ENCODE measurements around the gene HS6ST3.

DNA sequence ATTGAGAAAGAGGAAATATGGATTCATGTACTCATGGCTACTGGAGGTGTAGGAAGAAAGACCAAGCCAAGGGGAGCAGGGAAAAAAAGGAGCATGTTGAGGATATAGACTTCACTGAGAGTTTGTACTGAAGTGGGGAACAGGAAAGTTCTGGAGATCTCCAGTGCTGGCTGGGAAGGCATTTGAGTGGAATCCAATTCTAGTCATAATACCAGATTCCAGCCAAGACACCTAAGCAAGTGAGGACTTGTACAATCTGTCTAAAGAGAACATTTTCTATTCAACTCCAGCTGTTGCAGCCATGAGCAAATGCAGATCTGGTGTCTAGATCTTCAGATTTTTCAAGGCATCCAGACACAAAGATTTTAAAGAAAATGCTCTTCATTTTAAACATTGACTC, 491.8 kb downstream of the HS6ST3 start:
- TF ChIP-seq, protein P1, sequence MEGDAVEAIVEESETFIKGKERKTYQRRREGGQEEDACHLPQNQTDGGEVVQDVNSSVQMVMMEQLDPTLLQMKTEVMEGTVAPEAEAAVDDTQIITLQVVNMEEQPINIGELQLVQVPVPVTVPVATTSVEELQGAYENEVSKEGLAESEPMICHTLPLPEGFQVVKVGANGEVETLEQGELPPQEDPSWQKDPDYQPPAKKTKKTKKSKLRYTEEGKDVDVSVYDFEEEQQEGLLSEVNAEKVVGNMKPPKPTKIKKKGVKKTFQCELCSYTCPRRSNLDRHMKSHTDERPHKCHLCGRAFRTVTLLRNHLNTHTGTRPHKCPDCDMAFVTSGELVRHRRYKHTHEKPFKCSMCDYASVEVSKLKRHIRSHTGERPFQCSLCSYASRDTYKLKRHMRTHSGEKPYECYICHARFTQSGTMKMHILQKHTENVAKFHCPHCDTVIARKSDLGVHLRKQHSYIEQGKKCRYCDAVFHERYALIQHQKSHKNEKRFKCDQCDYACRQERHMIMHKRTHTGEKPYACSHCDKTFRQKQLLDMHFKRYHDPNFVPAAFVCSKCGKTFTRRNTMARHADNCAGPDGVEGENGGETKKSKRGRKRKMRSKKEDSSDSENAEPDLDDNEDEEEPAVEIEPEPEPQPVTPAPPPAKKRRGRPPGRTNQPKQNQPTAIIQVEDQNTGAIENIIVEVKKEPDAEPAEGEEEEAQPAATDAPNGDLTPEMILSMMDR (IDR thresholded peaks at IDR 0.05; ENCODE audit: extremely low read depth in 1 of 2, insufficient read depth in 1 of 2, low read depth in 1 of 2, low read length in 2 of 2) = no peak
- TF ChIP-seq MYC (IDR thresholded peaks at IDR 0.05; ENCODE audit: low read depth, low read length) (no peak), POLR2A (IDR thresholded peaks at IDR 0.05; ENCODE audit: low read depth, low read length) (no peak)

Data from endothelial cell of umbilical vein (primary cell).